Measurements from ENCODE around the gene MYO10.
"Not testable (repeated sequence)": the region's sequence is repeated elsewhere in the genome, so short reads cannot be mapped to it uniquely, and the experiment has no call there.

The MYO10 gene

GRCh38 chr5:16879191-16879590 lies 56.9 kb downstream of the MYO10 start:
- no peak for TF ChIP-seq CTCF (IDR thresholded peaks at IDR 0.05; ENCODE audit: insufficient read depth, low read length, poor library complexity, severe bottlenecking)
- H3K27me3 ChIP-seq (replicated peaks; ENCODE audit: control insufficient read depth, insufficient read depth, low read length), result no peaks in the 10 kb centered on the region
- DNase-seq (ENCODE audit: extremely low read depth, insufficient read length), result no peak
- H3K36me3 ChIP-seq (ENCODE audit: control insufficient read depth, insufficient read depth, low read length), result no peaks in the 10 kb centered on the region
- H3K4me3 ChIP-seq (replicated peaks; ENCODE audit: low read depth, low read length), result no peak overlapping the region

- no peak overlapping the region for H3K4me3 ChIP-seq (replicated peaks; ENCODE audit: low read depth, low read length)
- H3K27me3 ChIP-seq (replicated peaks; ENCODE audit: control insufficient read depth, insufficient read depth, low read length), result no peaks in the 10 kb centered on the region
- DNase-seq (ENCODE audit: extremely low read depth, insufficient read length), result no peak
- H3K36me3 ChIP-seq (ENCODE audit: control insufficient read depth, insufficient read depth, low read length), result no peaks in the 10 kb centered on the region
- TF ChIP-seq CTCF (IDR thresholded peaks at IDR 0.05; ENCODE audit: insufficient read depth, low read length, poor library complexity, severe bottlenecking), result no peak
Measured at GRCh38 chr5:16877267-16877935, 58.7 kb downstream of the MYO10 start.

- H3K27me3 ChIP-seq (replicated peaks; ENCODE audit: control insufficient read depth, insufficient read depth, low read length); H3K36me3 ChIP-seq (ENCODE audit: control insufficient read depth, insufficient read depth, low read length); H3K4me3 ChIP-seq (replicated peaks; ENCODE audit: low read depth, low read length); DNase-seq (ENCODE audit: extremely low read depth, insufficient read length): not testable (repeated sequence)
Measured at GRCh38 chr5:16874424-16874823, 61.7 kb downstream of the MYO10 start.

- Histone ChIP-seq H3K27me3 (replicated peaks; ENCODE audit: control insufficient read depth, insufficient read depth, low read length) (no peaks in the 10 kb centered on the region), H3K36me3 (ENCODE audit: control insufficient read depth, insufficient read depth, low read length) (no peaks in the 10 kb centered on the region), H3K4me3 (replicated peaks; ENCODE audit: low read depth, low read length) (no peak overlapping the region)
- no peak for DNase-seq (ENCODE audit: extremely low read depth, insufficient read length)
- TF ChIP-seq CTCF (IDR thresholded peaks at IDR 0.05; ENCODE audit: insufficient read depth, low read length, poor library complexity, severe bottlenecking), result no peak
Measured at GRCh38 chr5:16871746-16872339, 64.2 kb downstream of the MYO10 start.

- Histone ChIP-seq H3K36me3 (ENCODE audit: control insufficient read depth, insufficient read depth, low read length) (no peaks in the 10 kb centered on the region), H3K4me3 (replicated peaks; ENCODE audit: low read depth, low read length) (no peak overlapping the region), H3K27me3 (replicated peaks; ENCODE audit: control insufficient read depth, insufficient read depth, low read length) (no peaks in the 10 kb centered on the region)
- TF ChIP-seq CTCF (IDR thresholded peaks at IDR 0.05; ENCODE audit: insufficient read depth, low read length, poor library complexity, severe bottlenecking), result no peak
- DNase-seq (ENCODE audit: extremely low read depth, insufficient read length), result no peak
Measured at GRCh38 chr5:16870878-16871277, 65.2 kb downstream of the MYO10 start.

- no peak for DNase-seq (ENCODE audit: extremely low read depth, insufficient read length)
- no peak for TF ChIP-seq CTCF (IDR thresholded peaks at IDR 0.05; ENCODE audit: insufficient read depth, low read length, poor library complexity, severe bottlenecking)
Measured at GRCh38 chr5:16869821-16870796, 66.0 kb downstream of the MYO10 start.

More at GRCh38 chr5:16869821-16870796, 66.0 kb downstream of the MYO10 start:
- H3K36me3 ChIP-seq (ENCODE audit: control insufficient read depth, insufficient read depth, low read length), result no peaks in the 10 kb centered on the region
- H3K27me3 ChIP-seq (replicated peaks; ENCODE audit: control insufficient read depth, insufficient read depth, low read length), result no peaks in the 10 kb centered on the region
- no peak overlapping the region for H3K4me3 ChIP-seq (replicated peaks; ENCODE audit: low read depth, low read length)

Data from GM06990 (cell line).